Renal pelvis (tissue), 4 donors: ENCODE data around the gene EIF3I. TPM values are rescaled to one million over a fixed set of nuclear protein-coding genes. Genes with fewer than 3 reads are reported as not detected.

ENCODE experiments used
- DNase-seq: peaks from one replicate; pipeline ENCODE4 v3.0.0-alpha.2; 2013
- polyA plus RNA-seq, 3 donors: library from polyadenylated mRNA; unstranded; fragments of 120-200 nt; gene quantifications; one replicate each; pipeline ENCODE4 v1.2.1, GENCODE V29; 2013; ENCODE audit not compliant: insufficient read length in 3 of 3

Gene EIF3I
- polyA plus RNA-seq, 3 donors, result 146 to 171 (median 152) TPM

DNA sequence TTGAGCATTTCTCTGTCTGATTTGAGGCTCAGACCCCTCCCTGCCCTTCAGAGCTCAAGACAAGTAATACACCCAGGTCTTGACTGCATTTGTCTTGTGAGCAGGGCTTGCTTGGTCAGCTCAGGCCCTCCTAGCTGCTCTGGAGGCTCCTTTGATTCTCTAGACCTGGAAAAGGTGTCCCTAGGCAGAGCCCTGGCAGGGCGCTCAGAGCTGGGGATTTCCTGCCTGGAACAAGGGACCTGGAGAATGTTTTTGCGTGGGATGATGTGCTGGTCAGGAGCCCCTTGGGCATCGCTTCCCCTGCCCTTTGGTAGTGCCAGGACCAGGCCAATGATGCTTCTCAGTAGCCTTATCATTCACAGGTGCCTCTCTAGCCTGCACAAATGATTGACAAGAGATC lies 26.7 kb upstream of the EIF3I start:
- DNase-seq, result no peak

GRCh38 chr1:32195972-32196823 lies 26.0 kb upstream of the EIF3I start:
- DNase-seq, result no peak

DNA sequence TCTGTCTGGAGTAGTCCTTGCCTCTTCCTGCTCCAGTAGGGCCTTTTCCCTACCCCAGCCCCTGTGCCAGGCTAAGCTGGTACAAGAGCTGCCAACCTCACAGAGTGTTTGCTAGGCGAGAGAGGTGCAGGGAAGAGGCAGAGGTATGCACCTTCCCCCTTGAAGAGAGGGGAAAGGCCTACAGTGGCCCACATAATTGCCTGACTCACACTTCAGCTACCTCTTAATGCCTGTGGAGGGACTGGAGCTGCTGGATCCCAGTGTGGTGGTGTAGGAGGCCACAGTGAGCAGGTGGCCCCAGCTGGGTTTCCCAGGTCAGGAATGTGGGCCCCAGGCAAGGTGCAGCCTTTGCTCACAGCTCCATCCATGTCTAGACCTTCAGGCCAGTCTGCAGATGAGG lies 25.1 kb upstream of the EIF3I start:
- no peak for DNase-seq

DNA sequence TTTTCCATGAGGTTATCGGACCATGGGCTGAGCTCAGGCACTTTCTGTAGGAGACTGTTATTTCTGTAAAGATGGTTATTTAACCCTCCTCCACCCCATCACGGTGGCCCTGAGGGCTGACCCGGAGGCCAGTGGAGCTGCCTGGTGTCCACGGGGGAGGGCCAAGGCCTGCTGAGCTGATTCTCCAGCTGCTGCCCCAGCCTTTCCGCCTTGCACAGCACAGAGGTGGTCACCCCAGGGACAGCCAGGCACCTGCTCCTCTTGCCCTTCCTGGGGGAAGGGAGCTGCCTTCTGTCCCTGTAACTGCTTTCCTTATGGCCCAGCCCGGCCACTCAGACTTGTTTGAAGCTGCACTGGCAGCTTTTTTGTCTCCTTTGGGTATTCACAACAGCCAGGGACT lies 24.4 kb upstream of the EIF3I start:
- no peak for DNase-seq

DNA sequence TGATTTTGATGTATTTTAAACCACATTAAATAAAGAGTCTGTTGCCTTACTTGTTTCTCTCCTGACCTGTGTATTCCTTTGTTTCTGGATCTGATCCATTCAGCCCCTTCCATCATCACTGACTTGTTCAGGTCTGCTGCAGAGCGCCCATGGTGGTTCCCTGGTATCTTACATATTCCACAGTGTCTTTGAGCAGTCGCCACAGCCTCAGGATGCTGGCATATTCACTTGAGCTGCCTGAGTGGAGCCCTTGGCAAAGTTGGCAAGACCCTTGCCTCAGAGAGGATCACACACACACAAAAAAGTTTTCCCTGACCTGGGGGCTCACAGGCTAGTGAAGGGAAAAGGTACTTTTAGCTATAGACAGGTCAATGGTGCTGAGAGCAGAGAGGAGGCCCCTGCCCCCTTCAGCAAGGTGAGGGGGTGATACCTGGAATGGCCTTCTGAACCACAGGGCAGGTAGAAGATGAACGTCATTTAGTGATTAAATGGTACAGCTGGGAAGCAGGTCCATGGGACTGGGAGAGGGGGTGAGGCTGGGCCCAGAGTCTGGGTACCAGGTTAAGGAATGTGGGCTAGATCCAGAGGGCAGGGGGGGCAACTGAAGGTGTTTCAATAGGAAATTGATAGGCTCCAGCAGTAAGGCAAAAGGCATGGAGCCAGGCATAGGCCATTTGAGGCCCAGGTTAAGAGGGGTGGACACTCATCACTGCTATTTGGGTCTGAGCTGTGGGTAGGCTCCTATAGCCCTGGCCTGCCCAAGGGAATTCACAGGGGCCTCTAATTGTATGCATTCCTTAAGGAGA lies 23.8 kb upstream of the EIF3I start:
- no peak for DNase-seq

- no peak for DNase-seq
These were observed 23.0 kb upstream of the EIF3I start for GRCh38 chr1:32199043-32199716.

DNA sequence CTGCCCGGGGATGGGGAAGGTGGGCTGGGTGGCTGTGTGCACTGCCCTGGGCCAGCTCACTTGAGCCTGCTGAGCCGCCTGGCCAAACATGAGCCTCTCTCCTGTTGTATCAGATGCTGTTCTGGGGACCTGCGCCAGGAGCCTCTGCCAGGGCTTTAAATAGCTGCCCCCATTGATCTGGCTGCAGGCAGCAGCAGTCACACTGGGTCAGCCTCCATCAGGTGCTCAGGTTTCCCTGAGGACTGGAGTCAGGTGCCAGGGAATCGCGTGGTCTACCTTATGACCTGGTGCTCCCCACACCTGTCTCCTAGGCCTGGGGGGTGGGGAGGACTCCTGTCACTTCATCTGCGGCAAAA lies 22.5 kb upstream of the EIF3I start:
- no peak for DNase-seq

GRCh38 chr1:32200226-32201010 lies 21.8 kb upstream of the EIF3I start, which contains the start of gene CCDC28B:
Gene CCDC28B (plus strand): TSS chr1:32200595. CDS start chr1:32201936, 1,341 bp downstream.
- peak; percentile 70 for DNase-seq

- peak; percentile 61 for DNase-seq
These were observed 21.0 kb upstream of the EIF3I start for GRCh38 chr1:32201011-32201855.

GRCh38 chr1:32204943-32205361 lies 17.3 kb upstream of the EIF3I start:
- DNase-seq, result no peak

GRCh38 chr1:32205401-32206370 lies 16.5 kb upstream of the EIF3I start, which contains the start of gene IQCC:
Gene IQCC (plus strand): TSS chr1:32205671. CDS start chr1:32205682, 11 bp downstream.
- peak; percentile 92 for DNase-seq

DNA sequence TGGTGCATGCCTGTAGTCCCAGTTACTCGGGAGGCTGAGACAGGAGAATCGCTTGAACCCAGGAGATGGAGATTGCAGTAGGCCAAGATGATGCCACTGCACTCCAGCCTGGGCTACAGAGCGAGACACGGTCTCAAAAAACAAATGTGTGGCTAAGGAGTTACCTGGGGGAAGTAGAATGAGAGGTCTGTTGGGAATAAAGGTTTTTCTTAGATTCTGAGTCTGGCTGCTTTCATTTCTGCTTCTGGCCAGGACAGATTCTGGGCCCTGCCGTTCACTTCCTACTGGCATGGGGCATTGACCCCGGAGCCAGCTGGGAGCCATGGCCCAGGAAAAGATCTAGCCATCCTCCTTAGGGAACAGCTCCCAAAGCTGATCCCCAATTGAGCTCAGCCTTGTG lies 13.7 kb upstream of the EIF3I start:
- DNase-seq, result no peak

DNA sequence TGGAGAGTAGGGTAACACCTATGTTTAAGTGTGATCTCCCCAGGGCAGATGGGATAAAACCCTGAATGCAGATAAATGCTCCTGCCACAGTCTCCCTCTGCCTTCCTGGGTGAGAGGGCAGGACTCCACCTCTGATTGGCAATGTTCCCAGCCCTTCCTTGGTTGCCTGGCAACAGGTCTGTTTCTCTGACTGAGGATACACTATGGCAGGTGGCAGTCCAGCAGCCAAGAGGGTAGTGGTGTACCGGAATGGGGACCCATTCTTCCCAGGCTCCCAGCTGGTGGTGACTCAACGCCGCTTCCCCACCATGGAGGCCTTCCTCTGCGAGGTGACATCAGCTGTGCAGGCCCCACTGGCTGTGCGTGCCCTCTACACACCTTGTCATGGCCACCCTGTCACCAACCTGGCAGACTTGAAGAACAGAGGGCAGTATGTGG lies 13.3 kb upstream of the EIF3I start, which contains the start of gene DCDC2B:
Gene DCDC2B, plus strand, starts transcription at position 199 of the 438 bp plus-strand sequence. Its CDS starts 5 bp downstream, at position 204.
- DNase-seq, result peak; percentile 44

DNA sequence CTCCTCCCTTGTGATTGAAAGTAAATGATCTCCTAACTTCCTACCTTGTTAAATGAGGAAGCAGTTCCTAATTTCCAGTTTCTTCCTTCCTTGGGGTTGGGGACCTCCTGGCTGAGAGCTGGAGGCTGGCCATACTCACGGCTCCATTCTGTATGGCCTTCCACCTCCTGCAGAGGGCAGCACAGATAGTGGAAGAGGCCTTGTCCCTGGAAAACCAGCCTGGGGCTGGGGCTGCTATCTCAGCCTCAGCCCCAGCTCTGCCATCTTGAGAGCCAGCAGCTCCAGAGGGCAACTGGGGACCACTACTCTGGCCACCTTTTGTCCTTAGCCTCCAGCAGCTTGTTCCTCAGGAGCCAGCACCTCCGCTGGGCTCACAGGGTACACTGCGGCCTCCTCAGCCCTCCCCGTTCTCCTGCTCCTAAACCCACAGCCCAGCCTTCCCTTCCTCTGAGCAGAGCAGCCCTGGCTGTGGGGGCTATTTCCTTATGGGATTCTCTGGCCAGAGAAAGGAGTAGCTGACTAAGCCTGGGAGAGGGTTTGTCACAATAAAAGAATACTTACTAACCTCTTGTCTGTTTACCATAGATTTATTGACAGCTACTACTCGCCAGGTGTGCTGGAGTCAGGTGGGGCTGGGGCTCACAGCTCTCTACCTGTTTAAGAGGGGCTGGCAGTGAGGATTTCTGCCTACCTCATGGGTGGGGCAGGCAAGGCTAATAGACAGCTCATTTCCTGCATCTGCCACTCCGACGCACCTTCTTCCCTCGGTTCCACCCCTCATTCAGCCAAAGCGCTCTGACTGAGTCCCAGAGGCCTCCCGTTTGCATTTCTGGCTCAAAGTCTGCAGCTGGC lies 6.4 kb upstream of the EIF3I start:
- peak; percentile 42 for DNase-seq

- no peak for DNase-seq
These were observed 5.6 kb upstream of the EIF3I start for GRCh38 chr1:32216566-32216965.

DNA sequence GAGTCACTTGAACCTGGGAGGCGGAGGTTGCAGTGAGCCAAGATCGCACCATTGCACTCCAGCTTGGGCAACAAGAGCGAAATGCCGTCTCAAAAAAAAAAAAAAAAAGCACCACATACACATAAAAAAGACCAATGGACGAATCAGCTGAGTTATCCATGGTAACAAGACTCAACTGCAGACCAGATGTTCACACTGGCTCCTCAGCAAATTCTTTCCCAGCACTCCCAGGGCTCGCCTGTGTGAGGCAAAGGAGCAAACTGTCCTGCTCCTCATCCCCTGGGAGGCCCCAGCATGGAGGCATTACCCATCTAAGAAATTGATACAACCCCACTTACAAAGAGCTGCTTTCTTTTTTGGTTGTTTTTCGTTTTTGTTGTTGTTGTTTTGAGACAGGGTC lies 3.2 kb upstream of the EIF3I start:
- DNase-seq, result no peak

DNA sequence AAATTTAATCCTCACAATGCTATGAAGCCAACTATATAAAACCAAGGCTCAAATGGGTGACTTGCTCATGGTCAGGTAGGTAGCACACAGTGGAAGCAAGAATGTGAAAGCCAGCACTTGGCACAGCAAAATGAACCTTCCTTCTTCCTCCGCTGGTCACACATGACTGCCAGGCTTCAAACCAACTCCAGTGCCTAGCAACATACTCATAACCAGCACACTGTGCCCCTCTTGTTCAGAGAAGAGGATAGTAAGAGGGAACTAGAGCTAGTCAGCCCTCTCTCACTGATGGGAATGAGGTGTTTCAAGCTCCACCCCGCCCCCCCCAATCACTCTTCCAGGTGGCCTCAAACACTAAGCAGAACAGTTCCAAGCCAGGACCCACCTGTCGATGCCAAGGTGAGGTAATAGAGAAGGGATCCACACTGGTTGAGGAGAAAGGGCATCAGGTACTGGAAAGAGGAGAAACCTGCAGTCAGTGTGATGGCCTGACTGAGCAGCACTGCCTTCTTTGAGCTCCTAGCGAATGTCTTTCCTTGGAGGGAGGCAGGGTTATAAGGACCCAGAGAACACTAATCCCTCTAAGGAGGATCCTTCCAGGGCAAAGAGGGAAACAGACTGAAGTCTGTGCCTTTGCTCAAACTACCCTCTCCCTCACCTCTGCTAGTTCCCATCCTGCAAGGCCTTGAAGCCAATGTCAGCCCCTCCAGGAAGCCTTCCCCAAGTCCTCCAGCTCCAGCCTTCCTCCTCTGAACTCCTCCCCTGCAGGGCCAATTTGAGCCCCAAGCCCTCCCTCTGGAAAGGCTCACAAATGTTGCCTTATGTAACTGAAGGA lies 1.2 kb upstream of the EIF3I start:
- peak; percentile 48 for DNase-seq
